ENCODE results near the gene SMCO2. TPM values are rescaled to one million over a fixed set of nuclear protein-coding genes. Genes with fewer than 3 reads are reported as not detected.
A peak's percentile ranks its signal among the peaks of the same experiment; 100 is the strongest.

The SMCO2 gene
- polyA plus RNA-seq, 4 donors = 0.28 to 0.34 TPM; not detected in 2

- 68 to 74% (median 72%) methylated on average over 7 of the region's 7 CpGs for WGBS, 3 donors
- FAIRE-seq = no peak
These were observed 71.6 kb downstream of the SMCO2 start for GRCh38 chr12:27517961-27518665.

GRCh38 chr12:27521066-27521465 is 74.5 kb downstream of the SMCO2 start:
- peaks cover 0 to 5% (median 0%) of the 10 kb centered on the region in 3 donors for H3K4me1 ChIP-seq (ENCODE audit: control insufficient read depth in 3 of 3, insufficient read depth in 2 of 3, low read depth in 1 of 3, low read length in 2 of 3)
- H3K27me3 ChIP-seq (ENCODE audit: control insufficient read depth in 3 of 3, insufficient read depth in 3 of 3, low read length in 3 of 3) = peaks cover 0 to 3% (median 0%) of the 10 kb centered on the region in 3 donors
- no peak for DNase-seq
- WGBS, 3 donors = 59 to 86% (median 80%) methylated on average over 4 of the region's 4 CpGs
- H3K9me3 ChIP-seq (ENCODE audit: control insufficient read depth in 2 of 2, insufficient read depth in 1 of 2, low read depth in 1 of 2, low read length in 1 of 2) = no peaks in the 10 kb centered on the region
- H3K36me3 ChIP-seq (ENCODE audit: control insufficient read depth in 3 of 3, insufficient read depth in 2 of 3, low read depth in 1 of 3, low read length in 3 of 3) = no peaks in the 10 kb centered on the region
- no peak for FAIRE-seq
- peak overlapping the region in 1 of 3 donors; percentile 18 for H3K27ac ChIP-seq (ENCODE audit: low read depth in 1 of 3, low read length in 2 of 3)
- no peak overlapping the region for H3K4me3 ChIP-seq (ENCODE audit: low read depth in 1 of 3, low read length in 3 of 3)

More at GRCh38 chr12:27517961-27518665, 71.6 kb downstream of the SMCO2 start:
- H3K4me1 ChIP-seq (ENCODE audit: control insufficient read depth in 3 of 3, insufficient read depth in 2 of 3, low read depth in 1 of 3, low read length in 2 of 3) = no peaks in the 10 kb centered on the region
- H3K4me3 ChIP-seq (ENCODE audit: low read depth in 1 of 3, low read length in 3 of 3) = no peak overlapping the region
- H3K27ac ChIP-seq (ENCODE audit: low read depth in 1 of 3, low read length in 2 of 3) = no peak overlapping the region
- no peaks in the 10 kb centered on the region for H3K36me3 ChIP-seq (ENCODE audit: control insufficient read depth in 3 of 3, insufficient read depth in 2 of 3, low read depth in 1 of 3, low read length in 3 of 3)
- H3K27me3 ChIP-seq (ENCODE audit: control insufficient read depth in 3 of 3, insufficient read depth in 3 of 3, low read length in 3 of 3) = peaks cover 0 to 3% (median 0%) of the 10 kb centered on the region in 3 donors
- no peaks in the 10 kb centered on the region for H3K9me3 ChIP-seq (ENCODE audit: control insufficient read depth in 2 of 2, insufficient read depth in 1 of 2, low read depth in 1 of 2, low read length in 1 of 2)
- no peak for DNase-seq

- no peak overlapping the region for H3K27ac ChIP-seq (ENCODE audit: low read depth in 1 of 3, low read length in 2 of 3)
- H3K27me3 ChIP-seq (ENCODE audit: control insufficient read depth in 3 of 3, insufficient read depth in 3 of 3, low read length in 3 of 3) = peaks cover 0 to 3% (median 0%) of the 10 kb centered on the region in 3 donors
- H3K9me3 ChIP-seq (ENCODE audit: control insufficient read depth in 2 of 2, insufficient read depth in 1 of 2, low read depth in 1 of 2, low read length in 1 of 2) = no peaks in the 10 kb centered on the region
- peaks cover 0 to 6% (median 0%) of the 10 kb centered on the region in 3 donors for H3K4me1 ChIP-seq (ENCODE audit: control insufficient read depth in 3 of 3, insufficient read depth in 2 of 3, low read depth in 1 of 3, low read length in 2 of 3)
- 94 to 97% (median 95%) methylated on average over 4 of the region's 4 CpGs for WGBS, 3 donors
- no peak for DNase-seq
- FAIRE-seq = no peak
- H3K4me3 ChIP-seq (ENCODE audit: low read depth in 1 of 3, low read length in 3 of 3) = no peak overlapping the region
- H3K36me3 ChIP-seq (ENCODE audit: control insufficient read depth in 3 of 3, insufficient read depth in 2 of 3, low read depth in 1 of 3, low read length in 3 of 3) = no peaks in the 10 kb centered on the region
These were observed 75.4 kb downstream of the SMCO2 start for GRCh38 chr12:27521981-27522380.

GRCh38 chr12:27523305-27523641 is 76.7 kb downstream of the SMCO2 start:
- peak overlapping the region in 2 of 3 donors; percentile 63 to 80 for H3K4me3 ChIP-seq (ENCODE audit: low read depth in 1 of 3, low read length in 3 of 3)
- H3K9me3 ChIP-seq (ENCODE audit: control insufficient read depth in 2 of 2, insufficient read depth in 1 of 2, low read depth in 1 of 2, low read length in 1 of 2) = no peaks in the 10 kb centered on the region
- peaks cover 0 to under 1% (median 0%) of the 10 kb centered on the region in 3 donors for H3K27me3 ChIP-seq (ENCODE audit: control insufficient read depth in 3 of 3, insufficient read depth in 3 of 3, low read length in 3 of 3)
- H3K36me3 ChIP-seq (ENCODE audit: control insufficient read depth in 3 of 3, insufficient read depth in 2 of 3, low read depth in 1 of 3, low read length in 3 of 3) = peaks cover 0 to 4% (median 0%) of the 10 kb centered on the region in 3 donors
- FAIRE-seq (no peak), DNase-seq (no peak)
- 0 to 1% (median 1%) methylated on average over 6 of the region's 6 CpGs for WGBS, 3 donors
- peak overlapping the region; percentile 6 to 92 (median 90) for H3K27ac ChIP-seq (ENCODE audit: low read depth in 1 of 3, low read length in 2 of 3)
- H3K4me1 ChIP-seq (ENCODE audit: control insufficient read depth in 3 of 3, insufficient read depth in 2 of 3, low read depth in 1 of 3, low read length in 2 of 3) = peaks cover 0 to 6% (median 0%) of the 10 kb centered on the region in 3 donors

GRCh38 chr12:27523642-27524493 is 77.3 kb downstream of the SMCO2 start, which contains the start of gene PPFIBP1:
Gene PPFIBP1 (plus strand): TSS chr12:27524206. CDS start chr12:27633397, 109,191 bp downstream.
- Histone ChIP-seq H3K4me1 (ENCODE audit: control insufficient read depth in 3 of 3, insufficient read depth in 2 of 3, low read depth in 1 of 3, low read length in 2 of 3) (peaks cover 0 to 6% (median 0%) of the 10 kb centered on the region in 3 donors), H3K9me3 (ENCODE audit: control insufficient read depth in 2 of 2, insufficient read depth in 1 of 2, low read depth in 1 of 2, low read length in 1 of 2) (no peaks in the 10 kb centered on the region), H3K27me3 (ENCODE audit: control insufficient read depth in 3 of 3, insufficient read depth in 3 of 3, low read length in 3 of 3) (no peaks in the 10 kb centered on the region), H3K36me3 (ENCODE audit: control insufficient read depth in 3 of 3, insufficient read depth in 2 of 3, low read depth in 1 of 3, low read length in 3 of 3) (peaks cover 0 to 4% (median 0%) of the 10 kb centered on the region in 3 donors), H3K27ac (ENCODE audit: low read depth in 1 of 3, low read length in 2 of 3) (peak within 1 kb of the TSS; percentile 78 to 92 (median 90)), H3K4me3 (ENCODE audit: low read depth in 1 of 3, low read length in 3 of 3) (peak within 1 kb of the TSS; percentile 55 to 80 (median 63))
- WGBS, 3 donors = 0 to 1% (median 0%) methylated on average over 40 to 41 of the region's 41 CpGs
- FAIRE-seq = no peak
- DNase-seq = peak; percentile 98 to 99

GRCh38 chr12:27524494-27524835 is 77.9 kb downstream of the SMCO2 start:
- Histone ChIP-seq H3K36me3 (ENCODE audit: control insufficient read depth in 3 of 3, insufficient read depth in 2 of 3, low read depth in 1 of 3, low read length in 3 of 3) (peaks cover 0 to 4% (median 0%) of the 10 kb centered on the region in 3 donors), H3K27me3 (ENCODE audit: control insufficient read depth in 3 of 3, insufficient read depth in 3 of 3, low read length in 3 of 3) (no peaks in the 10 kb centered on the region), H3K4me3 (ENCODE audit: low read depth in 1 of 3, low read length in 3 of 3) (peak overlapping the region; percentile 55 to 80 (median 63)), H3K9me3 (ENCODE audit: control insufficient read depth in 2 of 2, insufficient read depth in 1 of 2, low read depth in 1 of 2, low read length in 1 of 2) (no peaks in the 10 kb centered on the region), H3K27ac (ENCODE audit: low read depth in 1 of 3, low read length in 2 of 3) (peak overlapping the region in 2 of 3 donors; percentile 90 to 92), H3K4me1 (ENCODE audit: control insufficient read depth in 3 of 3, insufficient read depth in 2 of 3, low read depth in 1 of 3, low read length in 2 of 3) (peaks cover 0 to 6% (median 0%) of the 10 kb centered on the region in 3 donors)
- DNase-seq (no peak), FAIRE-seq (no peak)
- WGBS, 3 donors = 0 to 1% (median 1%) methylated on average over 8 of the region's 8 CpGs

GRCh38 chr12:27524839-27525753 is 78.6 kb downstream of the SMCO2 start:
- FAIRE-seq (no peak), DNase-seq (peak; percentile 24 to 56)
- Histone ChIP-seq H3K4me3 (ENCODE audit: low read depth in 1 of 3, low read length in 3 of 3) (peak overlapping the region in 2 of 3 donors; percentile 63 to 80), H3K27me3 (ENCODE audit: control insufficient read depth in 3 of 3, insufficient read depth in 3 of 3, low read length in 3 of 3) (no peaks in the 10 kb centered on the region), H3K27ac (ENCODE audit: low read depth in 1 of 3, low read length in 2 of 3) (peak overlapping the region in 2 of 3 donors; percentile 66 to 90), H3K36me3 (ENCODE audit: control insufficient read depth in 3 of 3, insufficient read depth in 2 of 3, low read depth in 1 of 3, low read length in 3 of 3) (peaks cover 0 to 4% (median 0%) of the 10 kb centered on the region in 3 donors), H3K4me1 (ENCODE audit: control insufficient read depth in 3 of 3, insufficient read depth in 2 of 3, low read depth in 1 of 3, low read length in 2 of 3) (peaks cover 0 to 6% (median 0%) of the 10 kb centered on the region in 3 donors), H3K9me3 (ENCODE audit: control insufficient read depth in 2 of 2, insufficient read depth in 1 of 2, low read depth in 1 of 2, low read length in 1 of 2) (no peaks in the 10 kb centered on the region)
- WGBS, 3 donors = 3 to 5% (median 4%) methylated on average over 16 of the region's 16 CpGs

Measured in small intestine (tissue), 7 donors.